ENCODE measurements around the gene ERFL. TPM values are rescaled to one million over a fixed set of nuclear protein-coding genes. Genes with fewer than 3 reads are reported as not detected.
A peak's percentile ranks its signal among the peaks of the same experiment; 100 is the strongest.

Gene ERFL
- total and polyA plus RNA-seq, 3 donors from 2014 or later: 0.78 to 2.4 (median 2.2) TPM

DNA sequence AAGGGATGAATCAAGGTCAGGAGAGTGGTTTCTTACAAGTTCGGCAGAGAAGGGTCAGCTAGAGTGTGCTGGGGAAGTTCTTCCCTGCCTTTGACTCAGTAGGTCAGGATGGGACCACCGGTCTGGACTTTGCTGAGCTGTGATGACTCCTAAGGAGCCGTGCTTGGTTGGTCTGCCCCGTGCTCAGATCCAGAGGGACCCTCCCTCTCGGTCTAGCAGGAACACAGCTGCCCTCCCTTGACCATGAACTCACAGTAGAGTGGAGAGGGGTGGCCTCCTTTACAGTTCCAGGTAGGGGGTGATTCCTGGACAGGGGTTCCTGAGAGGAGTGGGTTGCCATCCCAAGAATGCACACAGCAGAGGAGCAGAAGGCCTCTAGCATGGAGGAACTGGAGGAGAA, 63.9 kb downstream of the ERFL start:
- no peak for TF ChIP-seq POLR2A (IDR thresholded peaks at IDR 0.05)
- no peak for DNase-seq
- H3K36me3 ChIP-seq (ENCODE audit: low read depth, missing control alignments): no peaks in the 10 kb centered on the region
- no peak overlapping the region for H3K27ac ChIP-seq
- intact Hi-C loops (cut with DNase I; ENCODE audit: low total_unique reads): no loop called here
- H3K27me3 ChIP-seq: no peaks in the 10 kb centered on the region
- no peaks in the 10 kb centered on the region for H3K9me3 ChIP-seq
- peaks cover 20% of the 10 kb centered on the region for H3K4me1 ChIP-seq
- WGBS, 2 donors: 80 to 85% methylated on average over 5 of the region's 5 CpGs
- no peak overlapping the region for H3K4me3 ChIP-seq

DNA sequence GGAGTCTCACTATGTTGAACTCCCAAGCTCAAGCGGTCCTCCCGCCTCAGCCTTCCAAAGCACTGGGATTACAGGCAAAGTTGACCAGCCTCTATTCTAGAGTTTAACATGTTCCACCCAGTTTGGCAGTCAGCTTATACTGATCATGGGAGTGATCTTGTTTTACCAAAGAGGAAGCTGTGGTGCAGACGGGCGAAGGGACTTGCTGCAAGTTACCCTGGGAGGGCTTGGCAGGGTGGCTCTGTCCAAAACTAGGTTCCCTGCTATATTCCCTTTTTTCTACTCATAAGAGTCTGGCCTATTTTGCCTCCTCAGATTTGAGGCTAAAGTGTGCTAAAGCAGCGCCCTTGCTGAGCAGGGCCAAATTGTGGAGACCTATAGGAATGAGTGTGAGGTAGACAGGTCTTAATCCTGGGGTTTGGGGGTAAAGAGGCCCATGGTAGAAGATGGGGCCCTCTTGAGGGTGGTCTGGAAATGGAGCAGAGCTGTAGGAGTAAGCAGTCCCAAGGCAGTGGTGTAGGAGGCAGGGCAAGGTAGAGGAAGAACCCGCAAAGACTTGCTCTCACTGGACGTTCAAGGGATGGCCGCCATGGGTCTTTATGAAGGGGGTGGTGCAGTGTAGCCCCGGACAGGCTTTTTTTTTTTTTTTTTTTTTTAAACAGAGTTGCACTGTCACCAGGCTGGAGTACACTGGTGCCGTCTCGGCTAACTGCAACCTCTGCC, 64.9 kb downstream of the ERFL start:
- no peak for DNase-seq
- no peaks in the 10 kb centered on the region for H3K9me3 ChIP-seq
- peaks cover 20% of the 10 kb centered on the region for H3K4me1 ChIP-seq
- no peak overlapping the region for H3K4me3 ChIP-seq
- intact Hi-C loops (cut with DNase I; ENCODE audit: low total_unique reads): no loop called here
- H3K27ac ChIP-seq: no peak overlapping the region
- 81 to 82% methylated on average over 11 of the region's 11 CpGs for WGBS, 2 donors
- no peaks in the 10 kb centered on the region for H3K36me3 ChIP-seq (ENCODE audit: low read depth, missing control alignments)
- no peak for TF ChIP-seq POLR2A (IDR thresholded peaks at IDR 0.05)
- TF ChIP-seq, protein P1, sequence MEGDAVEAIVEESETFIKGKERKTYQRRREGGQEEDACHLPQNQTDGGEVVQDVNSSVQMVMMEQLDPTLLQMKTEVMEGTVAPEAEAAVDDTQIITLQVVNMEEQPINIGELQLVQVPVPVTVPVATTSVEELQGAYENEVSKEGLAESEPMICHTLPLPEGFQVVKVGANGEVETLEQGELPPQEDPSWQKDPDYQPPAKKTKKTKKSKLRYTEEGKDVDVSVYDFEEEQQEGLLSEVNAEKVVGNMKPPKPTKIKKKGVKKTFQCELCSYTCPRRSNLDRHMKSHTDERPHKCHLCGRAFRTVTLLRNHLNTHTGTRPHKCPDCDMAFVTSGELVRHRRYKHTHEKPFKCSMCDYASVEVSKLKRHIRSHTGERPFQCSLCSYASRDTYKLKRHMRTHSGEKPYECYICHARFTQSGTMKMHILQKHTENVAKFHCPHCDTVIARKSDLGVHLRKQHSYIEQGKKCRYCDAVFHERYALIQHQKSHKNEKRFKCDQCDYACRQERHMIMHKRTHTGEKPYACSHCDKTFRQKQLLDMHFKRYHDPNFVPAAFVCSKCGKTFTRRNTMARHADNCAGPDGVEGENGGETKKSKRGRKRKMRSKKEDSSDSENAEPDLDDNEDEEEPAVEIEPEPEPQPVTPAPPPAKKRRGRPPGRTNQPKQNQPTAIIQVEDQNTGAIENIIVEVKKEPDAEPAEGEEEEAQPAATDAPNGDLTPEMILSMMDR (IDR thresholded peaks at IDR 0.05): no peak
- H3K27me3 ChIP-seq: no peaks in the 10 kb centered on the region

DNA sequence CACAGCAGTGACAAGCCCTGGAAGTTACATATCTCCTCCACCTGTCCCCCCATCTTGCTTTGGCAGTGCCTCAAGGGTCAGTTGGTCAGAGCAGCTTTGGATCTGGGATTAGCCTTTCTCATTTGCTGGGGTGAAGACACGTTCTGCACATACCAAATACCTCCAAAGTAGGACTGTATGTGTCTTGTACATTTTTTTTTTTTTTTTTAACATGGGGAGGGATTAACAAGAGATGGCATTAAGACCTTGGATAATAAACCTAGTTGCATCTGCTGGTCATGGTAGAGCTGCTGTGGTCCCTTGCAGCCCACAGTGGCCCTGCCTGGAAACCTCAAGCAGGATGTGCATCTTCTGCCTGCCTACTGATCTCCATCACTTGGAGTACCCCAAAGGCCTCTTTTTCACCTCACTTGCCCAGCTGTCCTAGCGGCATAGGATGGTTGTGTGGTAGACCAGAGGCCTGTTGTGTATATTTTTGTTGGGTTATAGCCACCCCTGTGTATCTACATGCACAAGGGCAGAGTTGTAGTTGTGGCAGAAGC, 65.7 kb downstream of the ERFL start:
- DNase-seq: no peak
- no peaks in the 10 kb centered on the region for H3K27me3 ChIP-seq
- intact Hi-C loops (cut with DNase I; ENCODE audit: low total_unique reads): no loop called here
- no peak overlapping the region for H3K4me3 ChIP-seq
- no peaks in the 10 kb centered on the region for H3K36me3 ChIP-seq (ENCODE audit: low read depth, missing control alignments)
- H3K4me1 ChIP-seq: peaks cover 20% of the 10 kb centered on the region
- no peak for TF ChIP-seq POLR2A (IDR thresholded peaks at IDR 0.05)
- TF ChIP-seq, protein P1 (IDR thresholded peaks at IDR 0.05): no peak
- 68 to 73% methylated on average over 2 of the region's 2 CpGs for WGBS, 2 donors
- no peaks in the 10 kb centered on the region for H3K9me3 ChIP-seq
- no peak overlapping the region for H3K27ac ChIP-seq

DNA sequence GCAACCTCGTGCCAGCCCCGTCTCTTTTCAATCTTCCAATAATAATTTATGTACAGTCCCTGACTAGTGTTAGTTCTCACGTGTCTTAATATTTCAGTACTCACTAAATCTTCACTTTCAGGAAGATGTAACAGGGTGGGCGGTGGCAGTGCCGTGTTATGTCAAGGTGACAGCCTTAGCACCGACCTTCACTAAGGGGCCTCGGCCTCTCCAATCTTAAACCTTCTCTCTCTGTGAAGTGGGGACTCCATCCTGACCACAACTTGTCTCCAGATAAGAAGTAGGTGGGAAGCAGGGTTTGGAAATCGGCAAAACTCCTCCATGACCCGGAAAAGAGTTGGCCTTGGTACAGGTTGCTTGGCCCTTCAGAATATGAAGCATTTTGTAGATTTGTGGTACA, 66.4 kb downstream of the ERFL start:
- peaks cover 20% of the 10 kb centered on the region for H3K4me1 ChIP-seq
- 54 to 65% methylated on average over 9 of the region's 9 CpGs for WGBS, 2 donors

DNA sequence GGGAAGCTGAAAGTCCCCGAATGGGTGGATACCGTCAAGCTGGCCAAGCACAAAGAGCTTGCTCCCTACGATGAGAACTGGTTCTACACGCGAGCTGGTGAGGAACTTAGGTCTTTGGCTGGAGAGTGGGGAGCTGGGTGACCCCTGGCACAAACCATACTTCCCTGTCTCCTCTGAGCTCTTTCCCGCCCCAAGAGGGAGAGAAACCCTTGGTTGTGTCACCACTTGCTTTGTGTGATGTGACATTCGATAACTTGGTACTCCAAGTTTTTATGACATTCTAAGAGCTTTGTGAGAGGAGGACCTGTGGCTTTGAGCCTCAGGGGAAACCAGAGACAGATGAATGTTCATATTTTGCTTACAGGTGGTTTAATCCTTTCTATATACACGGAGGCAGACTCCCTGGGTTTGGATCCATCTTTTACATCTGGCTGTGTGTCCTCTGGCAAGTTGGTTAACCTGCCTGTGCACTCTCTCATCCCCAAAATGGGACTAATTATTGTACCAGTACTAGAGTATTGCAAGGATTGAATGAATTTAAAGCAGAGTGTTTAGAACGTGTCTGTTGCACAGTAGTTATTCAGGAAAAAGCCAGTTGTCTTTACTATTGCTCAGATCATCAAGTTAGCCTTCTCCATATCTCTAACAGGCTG, 67.0 kb downstream of the ERFL start:
- Histone ChIP-seq H3K27ac (peak overlapping the region; percentile 78 to 94), H3K4me1 (peaks cover 20% of the 10 kb centered on the region), H3K9me3 (no peaks in the 10 kb centered on the region), H3K4me3 (peak overlapping the region; percentile 79 to 99), H3K36me3 (ENCODE audit: low read depth, missing control alignments) (no peaks in the 10 kb centered on the region), H3K27me3 (no peaks in the 10 kb centered on the region)
- no peak for TF ChIP-seq POLR2A (IDR thresholded peaks at IDR 0.05)
- TF ChIP-seq, protein P1 (IDR thresholded peaks at IDR 0.05): no peak
- no peak for DNase-seq
- intact Hi-C loops (cut with DNase I; ENCODE audit: low total_unique reads): no loop called here
- 20 to 24% methylated on average over 9 of the region's 9 CpGs for WGBS, 2 donors

More for the DNA sequence above, 66.4 kb downstream of the ERFL start:
- Histone ChIP-seq H3K4me3 (no peak overlapping the region), H3K27ac (no peak overlapping the region), H3K36me3 (ENCODE audit: low read depth, missing control alignments) (no peaks in the 10 kb centered on the region), H3K9me3 (no peaks in the 10 kb centered on the region), H3K27me3 (no peaks in the 10 kb centered on the region)
- DNase-seq: no peak
- TF ChIP-seq, protein P1 (IDR thresholded peaks at IDR 0.05): no peak
- no peak for TF ChIP-seq POLR2A (IDR thresholded peaks at IDR 0.05)
- intact Hi-C loops (cut with DNase I; ENCODE audit: low total_unique reads): no loop called here
